ENCODE results near the gene TCF7L2.

Gene TCF7L2

DNA sequence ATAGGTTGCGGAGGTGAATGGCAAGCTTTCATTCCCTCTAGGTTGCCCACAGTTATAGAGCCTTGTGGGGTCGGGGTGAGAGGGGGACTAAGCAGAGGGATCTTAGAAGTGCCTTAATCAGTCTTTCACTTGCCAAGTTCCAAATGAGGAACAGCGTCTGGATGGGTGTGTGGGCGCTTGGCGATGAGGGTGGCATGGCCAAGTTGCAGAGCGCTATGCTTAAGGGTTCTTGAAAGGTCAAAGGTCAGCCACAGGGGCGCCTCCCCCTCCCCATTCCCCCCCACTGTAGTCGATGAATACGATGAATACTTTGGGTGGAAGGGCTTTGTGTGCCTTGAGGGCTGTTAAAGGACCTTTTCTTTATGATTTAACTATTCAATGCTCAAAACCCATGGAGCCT lies 185.0 kb downstream of the TCF7L2 start:
- Histone ChIP-seq H3K9me3 (ENCODE audit: control insufficient read depth, insufficient read depth, low read length) (no peaks in the 10 kb centered on the region), H3K4me1 (ENCODE audit: control insufficient read depth, low read length) (no peaks in the 10 kb centered on the region), H3F3A (ENCODE audit: control insufficient read depth, insufficient read depth) (no peaks in the 10 kb centered on the region), H3K4me2 (ENCODE audit: low read length) (no peak overlapping the region), H3K4me3 (ENCODE audit: low read length) (no peak overlapping the region), H3K36me3 (ENCODE audit: control insufficient read depth, low read length) (no peaks in the 10 kb centered on the region), H3K27ac (ENCODE audit: low read depth, low read length) (no peak overlapping the region), H3K79me2 (ENCODE audit: control insufficient read depth, low read length) (no peaks in the 10 kb centered on the region), H3K27me3 (ENCODE audit: control insufficient read depth, low read length) (no peaks in the 10 kb centered on the region), H3K9me2 (replicated peaks; ENCODE audit: control insufficient read depth, low read length) (no peaks in the 10 kb centered on the region), H4K20me1 (ENCODE audit: control insufficient read depth, insufficient read depth, low read depth, low read length) (no peaks in the 10 kb centered on the region)
- no peak for TF ChIP-seq EZH2phosphoT487 (IDR thresholded peaks at IDR 0.05; ENCODE audit: borderline replicate concordance, low read length)
- TF ChIP-seq, protein P1, sequence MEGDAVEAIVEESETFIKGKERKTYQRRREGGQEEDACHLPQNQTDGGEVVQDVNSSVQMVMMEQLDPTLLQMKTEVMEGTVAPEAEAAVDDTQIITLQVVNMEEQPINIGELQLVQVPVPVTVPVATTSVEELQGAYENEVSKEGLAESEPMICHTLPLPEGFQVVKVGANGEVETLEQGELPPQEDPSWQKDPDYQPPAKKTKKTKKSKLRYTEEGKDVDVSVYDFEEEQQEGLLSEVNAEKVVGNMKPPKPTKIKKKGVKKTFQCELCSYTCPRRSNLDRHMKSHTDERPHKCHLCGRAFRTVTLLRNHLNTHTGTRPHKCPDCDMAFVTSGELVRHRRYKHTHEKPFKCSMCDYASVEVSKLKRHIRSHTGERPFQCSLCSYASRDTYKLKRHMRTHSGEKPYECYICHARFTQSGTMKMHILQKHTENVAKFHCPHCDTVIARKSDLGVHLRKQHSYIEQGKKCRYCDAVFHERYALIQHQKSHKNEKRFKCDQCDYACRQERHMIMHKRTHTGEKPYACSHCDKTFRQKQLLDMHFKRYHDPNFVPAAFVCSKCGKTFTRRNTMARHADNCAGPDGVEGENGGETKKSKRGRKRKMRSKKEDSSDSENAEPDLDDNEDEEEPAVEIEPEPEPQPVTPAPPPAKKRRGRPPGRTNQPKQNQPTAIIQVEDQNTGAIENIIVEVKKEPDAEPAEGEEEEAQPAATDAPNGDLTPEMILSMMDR (IDR thresholded peaks at IDR 0.05; ENCODE audit: low read depth, low read length, poor library complexity, severe bottlenecking), result no peak

DNA sequence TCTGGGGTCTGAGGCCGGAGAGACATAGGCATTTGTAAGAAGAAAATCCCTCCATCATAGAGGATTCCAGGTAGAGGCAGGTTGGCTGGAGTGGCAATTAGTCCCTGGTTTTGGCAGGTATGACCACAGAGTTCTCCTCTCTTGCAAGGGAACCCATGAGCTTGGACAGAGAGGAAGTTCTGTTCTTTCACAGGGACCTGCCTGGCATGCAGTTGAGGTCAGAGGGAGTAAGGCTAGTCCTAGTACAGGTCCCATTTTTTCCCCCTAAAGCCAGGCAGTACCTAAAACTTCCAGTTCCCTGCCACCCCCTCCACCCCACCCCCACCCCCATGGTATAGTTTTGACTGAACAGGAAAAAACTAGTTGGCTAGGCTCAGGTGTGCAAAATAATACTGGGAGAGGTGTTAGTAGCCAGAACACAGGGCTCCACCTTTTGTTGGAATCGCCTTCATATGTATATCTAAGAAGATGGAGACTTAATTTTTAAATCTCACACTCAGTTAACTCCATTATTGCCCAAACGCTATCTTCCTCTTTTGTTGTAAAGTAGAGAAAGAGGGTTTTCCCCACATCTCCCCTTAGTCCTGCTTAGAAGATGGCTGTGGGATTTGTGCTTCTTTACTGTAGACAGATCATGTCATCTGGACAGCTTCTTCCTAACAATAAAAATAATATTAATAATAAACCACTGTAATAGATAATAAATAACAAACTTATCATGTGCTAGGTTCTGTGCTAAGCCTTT lies 188.1 kb downstream of the TCF7L2 start:
- H3K4me1 ChIP-seq (ENCODE audit: control insufficient read depth, low read length), result no peaks in the 10 kb centered on the region

GRCh38 chr10:113138937-113139585 lies 189.0 kb downstream of the TCF7L2 start:
- Histone ChIP-seq H3K36me3 (ENCODE audit: control insufficient read depth, low read length) (no peaks in the 10 kb centered on the region), H3K4me3 (ENCODE audit: low read length) (no peak overlapping the region), H3K4me1 (ENCODE audit: control insufficient read depth, low read length) (no peaks in the 10 kb centered on the region), H3K27me3 (ENCODE audit: control insufficient read depth, low read length) (no peaks in the 10 kb centered on the region), H3K27ac (ENCODE audit: low read depth, low read length) (no peak overlapping the region), H4K20me1 (ENCODE audit: control insufficient read depth, insufficient read depth, low read depth, low read length) (no peaks in the 10 kb centered on the region), H3K79me2 (ENCODE audit: control insufficient read depth, low read length) (no peaks in the 10 kb centered on the region), H3K4me2 (ENCODE audit: low read length) (no peak overlapping the region), H3K9me2 (replicated peaks; ENCODE audit: control insufficient read depth, low read length) (no peaks in the 10 kb centered on the region), H3F3A (ENCODE audit: control insufficient read depth, insufficient read depth) (no peaks in the 10 kb centered on the region), H3K9me3 (ENCODE audit: control insufficient read depth, insufficient read depth, low read length) (no peaks in the 10 kb centered on the region)
- no peak for TF ChIP-seq EZH2phosphoT487 (IDR thresholded peaks at IDR 0.05; ENCODE audit: borderline replicate concordance, low read length)
- TF ChIP-seq, protein P1 (IDR thresholded peaks at IDR 0.05; ENCODE audit: low read depth, low read length, poor library complexity, severe bottlenecking), result no peak

More for the DNA sequence above, 188.1 kb downstream of the TCF7L2 start:
- Histone ChIP-seq H3K9me3 (ENCODE audit: control insufficient read depth, insufficient read depth, low read length) (no peaks in the 10 kb centered on the region), H3K9me2 (replicated peaks; ENCODE audit: control insufficient read depth, low read length) (no peaks in the 10 kb centered on the region), H3K79me2 (ENCODE audit: control insufficient read depth, low read length) (no peaks in the 10 kb centered on the region), H3K36me3 (ENCODE audit: control insufficient read depth, low read length) (no peaks in the 10 kb centered on the region), H4K20me1 (ENCODE audit: control insufficient read depth, insufficient read depth, low read depth, low read length) (no peaks in the 10 kb centered on the region), H3K4me3 (ENCODE audit: low read length) (no peak overlapping the region), H3K27me3 (ENCODE audit: control insufficient read depth, low read length) (no peaks in the 10 kb centered on the region), H3F3A (ENCODE audit: control insufficient read depth, insufficient read depth) (no peaks in the 10 kb centered on the region), H3K4me2 (ENCODE audit: low read length) (no peak overlapping the region), H3K27ac (ENCODE audit: low read depth, low read length) (no peak overlapping the region)
- TF ChIP-seq EZH2phosphoT487 (IDR thresholded peaks at IDR 0.05; ENCODE audit: borderline replicate concordance, low read length), result no peak
- TF ChIP-seq, protein P1 (IDR thresholded peaks at IDR 0.05; ENCODE audit: low read depth, low read length, poor library complexity, severe bottlenecking), result no peak

Measured in DOHH2 (cell line).